Measurements from ENCODE around the gene CNNM3. TPM values are rescaled to one million over a fixed set of nuclear protein-coding genes. Genes with fewer than 3 reads are reported as not detected.

Gene CNNM3
- total RNA-seq, 2 experiments from 2014 or later: 13.5 to 18.6 TPM

GRCh38 chr2:96800061-96801004 is 15.7 kb upstream of the CNNM3 start:
- H3K27ac ChIP-seq (ENCODE audit: low read depth, low read length, poor library complexity, severe bottlenecking): no peak overlapping the region
- no peak overlapping the region for H3K4me3 ChIP-seq (ENCODE audit: low read depth, low read length, poor library complexity, severe bottlenecking)
- CTCF ChIA-PET (ENCODE audit: unreplicated experiment): interaction anchor here (0.6 to 1.3 kb wide), 2 partner anchors 36 to 277 kb away, joined by 5 to 7 read pairs; no protein-coding TSS in a partner anchor
- BruUV-seq (replicated peaks): no TSS peak
- H2AFZ ChIP-seq (ENCODE audit: low read length): peak overlapping the region; percentile 40; the same call in 1 of the 2 replicates
- peaks cover 16% of the 10 kb centered on the region for H3K4me1 ChIP-seq (ENCODE audit: insufficient read depth, low read length, poor library complexity, severe bottlenecking)
- H3K9me3 ChIP-seq (ENCODE audit: low read length): no peaks in the 10 kb centered on the region
- no peaks in the 10 kb centered on the region for H4K20me1 ChIP-seq (ENCODE audit: insufficient read depth, low read length)
- peaks cover 10% of the 10 kb centered on the region; the same call in 1 of the 2 replicates for H3K36me3 ChIP-seq (ENCODE audit: insufficient read depth, low read length)
- H3K4me2 ChIP-seq (ENCODE audit: low read length): peak overlapping the region; percentile 18; the same call in 1 of the 2 replicates
- no peaks in the 10 kb centered on the region for H3K79me2 ChIP-seq (ENCODE audit: insufficient read depth, low read depth, low read length)
- intact Hi-C loops (cut with micrococcal nuclease; ENCODE audit: unreplicated experiment): loop anchor here (1.0 to 5.0 kb wide), 2 partner anchors 37 to 198 kb away; no protein-coding TSS in a partner anchor
- no peaks in the 10 kb centered on the region for H3K9me2 ChIP-seq (ENCODE audit: insufficient read depth, low read length)
- TF ChIP-seq CTCF (conservative IDR thresholded peaks at IDR 0.05; ENCODE audit: low read length): no peak
- TF ChIP-seq EZH2phosphoT487 (IDR thresholded peaks at IDR 0.05; ENCODE audit: borderline replicate concordance, low read depth, low read length): no peak
- POLR2A ChIA-PET: no interaction called here
- no peak for DNase-seq (ENCODE audit: low spot score)

- Histone ChIP-seq H3K27ac (ENCODE audit: low read depth, low read length, poor library complexity, severe bottlenecking) (no peak overlapping the region), H3K4me2 (ENCODE audit: low read length) (peak overlapping the region; percentile 18; the same call in 1 of the 2 replicates)
These were observed 14.9 kb upstream of the CNNM3 start for GRCh38 chr2:96801005-96801785.

More at GRCh38 chr2:96801005-96801785, 14.9 kb upstream of the CNNM3 start:
- Histone ChIP-seq H2AFZ (ENCODE audit: low read length) (peak overlapping the region; percentile 40; the same call in 1 of the 2 replicates), H3K9me2 (ENCODE audit: insufficient read depth, low read length) (no peaks in the 10 kb centered on the region), H3K9me3 (ENCODE audit: low read length) (no peaks in the 10 kb centered on the region), H3K4me1 (ENCODE audit: insufficient read depth, low read length, poor library complexity, severe bottlenecking) (peaks cover 18% of the 10 kb centered on the region), H3K79me2 (ENCODE audit: insufficient read depth, low read depth, low read length) (no peaks in the 10 kb centered on the region), H4K20me1 (ENCODE audit: insufficient read depth, low read length) (no peaks in the 10 kb centered on the region), H3K36me3 (ENCODE audit: insufficient read depth, low read length) (peaks cover 10% of the 10 kb centered on the region; the same call in 1 of the 2 replicates), H3K4me3 (ENCODE audit: low read depth, low read length, poor library complexity, severe bottlenecking) (no peak overlapping the region)
- ChIA-PET CTCF (ENCODE audit: unreplicated experiment) (interaction anchor here (0.6 to 1.3 kb wide), 2 partner anchors 37 to 278 kb away, joined by 5 to 7 read pairs; no protein-coding TSS in a partner anchor), POLR2A (no interaction called here)
- TF ChIP-seq EZH2phosphoT487 (IDR thresholded peaks at IDR 0.05; ENCODE audit: borderline replicate concordance, low read depth, low read length) (no peak), CTCF (conservative IDR thresholded peaks at IDR 0.05; ENCODE audit: low read length) (peak; percentile 89)
- peak; percentile 80 for DNase-seq (ENCODE audit: low spot score)
- intact Hi-C loops (cut with micrococcal nuclease; ENCODE audit: unreplicated experiment): loop anchor here (1.0 to 5.0 kb wide), 2 partner anchors 38 to 199 kb away; no protein-coding TSS in a partner anchor
- no TSS peak for BruUV-seq (replicated peaks)
